Right cardiac atrium (tissue), 5 donors: Measurements from ENCODE around the gene ZC3H10. TPM values are rescaled to one million over a fixed set of nuclear protein-coding genes. Genes with fewer than 3 reads are reported as not detected.

Experiments used
- ATAC-seq, 2 donors: fragments of 200-7000 bp; cut with Tn5 transposase; one replicate each; pipeline versions ENCODE4 v1.8.0 to v1.9.1; 2020; ENCODE audit warnings: moderate library complexity in 2 of 2, mild to moderate bottlenecking in 1 of 2
- DNase-seq, 3 donors: peaks; one replicate each; pipeline ENCODE4 v3.0.0-alpha.2; 2020
- H3K27ac ChIP-seq: one replicate; pipeline ENCODE4 v1.5.1; 2013; ENCODE audit warnings: mild to moderate bottlenecking, low read length, control low read depth, moderate library complexity
- H3K27me3 ChIP-seq: one replicate; pipeline ENCODE4 v1.6.1; 2013; ENCODE audit not compliant: control insufficient read depth, insufficient read depth
- H3K4me1 ChIP-seq: one replicate; pipeline ENCODE4 v1.6.1; 2013; ENCODE audit warnings: low read length; ENCODE audit not compliant: control insufficient read depth, insufficient read depth
- H3K4me3 ChIP-seq: one replicate; pipeline ENCODE4 v1.5.1; 2013; ENCODE audit warnings: low read length, control low read depth
- H3K9me3 ChIP-seq: one replicate; pipeline ENCODE4 v1.6.1; 2013; ENCODE audit warnings: low read length; ENCODE audit not compliant: control insufficient read depth
- WGBS: extraction: QIAGEN DNeasy Blood & Tissue Kit; methylation state at CpG from one replicate; pipeline ENCODE4 v1.1.7; 2013; 5-methylcytosine and 5-hydroxymethylcytosine counted together
- intact Hi-C, 4 donors: fragments of 100-400 bp; cut with DNase I; formaldehyde crosslinking; loops; one replicate each; pipeline versions ENCODE4 v1.11.0 to v1.14.0; 2022 to 2023
- polyA plus RNA-seq: library from polyadenylated mRNA; stranded (reverse); fragments of 200-250 nt; gene quantifications from one replicate; pipeline ENCODE4 v1.2.3, GENCODE V29; 2013
- total RNA-seq, 4 donors: library from RNA; stranded (reverse); fragmentation: NEBNext Ultra II Directional; extraction: Animal tissue kit (Norgen Biotek cat#: 25700); gene quantifications; one replicate each; pipeline ENCODE4 v1.2.1, GENCODE V29; 2021
- donor health status: healthy with polysubstance abuse.
- donor health status: DM: no; HTN: yes; CAD: no.
- donor health status: DM: no; HTN: no; CAD: no.
- donor health status: DM: no; HTN: yes; CAD: no; lungs with severe emphysema.
- donor health status: DM: yes; HTN: yes; CAD: no.

Gene ZC3H10
- total and polyA plus RNA-seq, 5 donors = 2.7 to 8.6 (median 6.7) TPM

DNA sequence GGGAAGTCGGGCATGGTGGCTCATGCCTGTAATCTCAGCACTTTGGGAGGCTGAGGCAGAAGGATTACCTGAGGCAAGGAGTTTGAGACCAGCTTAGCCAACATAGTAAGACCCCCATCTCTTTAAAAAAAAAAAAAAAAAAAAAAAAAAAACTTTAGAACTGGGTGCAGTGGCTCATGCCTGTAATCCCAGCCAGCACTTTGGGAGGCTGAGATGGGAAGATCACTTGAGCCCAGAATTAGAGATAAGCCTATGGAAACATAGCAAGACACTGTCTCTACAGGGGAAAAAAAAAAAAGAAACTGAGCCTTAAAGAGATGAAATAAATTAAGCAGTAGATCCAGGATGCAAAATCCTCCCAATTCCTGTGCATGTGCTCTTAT lies 15.4 kb upstream of the ZC3H10 start:
- intact Hi-C loops = no loop called here
- no peaks in the 10 kb centered on the region for H3K9me3 ChIP-seq
- DNase-seq (no peak), ATAC-seq (no peak)
- H3K27me3 ChIP-seq = no peaks in the 10 kb centered on the region
- no peak overlapping the region for H3K4me3 ChIP-seq
- H3K27ac ChIP-seq = no peak overlapping the region
- H3K4me1 ChIP-seq = no peaks in the 10 kb centered on the region
- WGBS = 72% methylated on average over 1 of the region's 1 CpG

DNA sequence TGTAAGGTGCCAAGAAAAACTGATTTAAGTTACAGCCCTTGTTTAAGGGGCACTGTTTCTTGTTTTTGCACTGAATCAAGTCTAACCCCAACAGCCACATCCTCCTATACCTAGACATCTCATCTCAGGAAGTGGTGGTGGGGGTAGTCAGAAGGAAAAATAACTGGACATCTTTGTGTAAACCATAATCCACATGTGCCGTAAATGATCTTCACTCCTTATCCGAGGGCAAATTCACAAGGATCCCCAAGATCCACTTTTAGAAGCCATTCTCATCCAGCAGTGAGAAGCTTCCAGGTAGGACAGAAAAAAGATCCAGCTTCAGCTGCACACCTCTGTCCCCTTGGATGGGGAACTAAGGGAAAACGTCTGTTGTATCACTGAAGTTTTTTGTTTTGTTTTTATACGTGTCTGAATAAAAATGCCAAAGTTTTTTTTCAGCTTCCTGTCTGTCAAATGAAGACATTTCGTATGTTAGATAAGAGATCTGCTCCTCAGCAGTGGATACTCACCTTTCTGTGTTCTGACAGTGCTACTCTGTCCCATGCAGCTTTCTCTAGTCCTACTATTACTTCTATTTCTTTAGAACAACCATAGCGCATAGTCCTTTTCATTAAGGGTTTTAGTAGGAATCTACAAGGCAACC lies 14.9 kb upstream of the ZC3H10 start:
- intact Hi-C loops = no loop called here
- Histone ChIP-seq H3K27ac (no peak overlapping the region), H3K9me3 (no peaks in the 10 kb centered on the region), H3K4me3 (peak overlapping the region; percentile 83), H3K27me3 (no peaks in the 10 kb centered on the region), H3K4me1 (no peaks in the 10 kb centered on the region)
- ATAC-seq (no peak), DNase-seq (no peak)
- WGBS = 49% methylated on average over 6 of the region's 6 CpGs

DNA sequence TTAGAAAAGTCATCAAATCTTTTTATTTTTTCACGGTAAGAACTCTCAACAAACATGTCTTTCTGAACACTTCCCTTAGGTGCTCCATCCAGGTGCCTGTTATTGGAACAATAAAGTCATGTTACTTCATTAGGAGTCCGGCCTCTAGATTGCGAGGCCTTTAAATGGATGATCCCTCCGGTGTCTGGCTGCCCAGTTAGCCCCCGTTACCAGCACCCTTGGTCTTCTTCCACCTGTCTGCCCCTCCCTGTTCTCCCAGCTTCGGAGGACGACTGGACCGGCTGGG lies 14.3 kb upstream of the ZC3H10 start:
- H3K27ac ChIP-seq = peak overlapping the region; percentile 88
- intact Hi-C loops = no loop called here
- H3K4me1 ChIP-seq = no peaks in the 10 kb centered on the region
- no peaks in the 10 kb centered on the region for H3K9me3 ChIP-seq
- H3K27me3 ChIP-seq = no peaks in the 10 kb centered on the region
- WGBS = 2% methylated on average over 8 of the region's 8 CpGs
- no peak for ATAC-seq
- no peak for DNase-seq
- H3K4me3 ChIP-seq = peak overlapping the region; percentile 83

- under 1% methylated on average over 60 of the region's 60 CpGs for WGBS
- no peaks in the 10 kb centered on the region for H3K27me3 ChIP-seq
- intact Hi-C loops = no loop called here
- ATAC-seq (peak; percentile 98 to 99), DNase-seq (peak; percentile 99)
- no peaks in the 10 kb centered on the region for H3K9me3 ChIP-seq
- H3K4me3 ChIP-seq = peak within 1 kb of the TSS; percentile 83
- no peaks in the 10 kb centered on the region for H3K4me1 ChIP-seq
- H3K27ac ChIP-seq = peak within 1 kb of the TSS; percentile 88
Measured at GRCh38 chr12:56104109-56104814, 13.8 kb upstream of the ZC3H10 start, which contains the start of gene PA2G4. PA2G4 (plus strand) TSS chr12:56104559; CDS start chr12:56104738, 179 bp downstream.

- H3K4me3 ChIP-seq = peak overlapping the region; percentile 48
- ATAC-seq (peak; percentile 31 to 50), DNase-seq (peak; percentile 49 to 77 (median 52))
- H3K9me3 ChIP-seq = no peaks in the 10 kb centered on the region
- intact Hi-C loops = no loop called here
- no peaks in the 10 kb centered on the region for H3K4me1 ChIP-seq
- under 1% methylated on average over 40 of the region's 40 CpGs for WGBS
- H3K27me3 ChIP-seq = no peaks in the 10 kb centered on the region
- peak overlapping the region; percentile 84 for H3K27ac ChIP-seq
Measured at GRCh38 chr12:56104815-56105608, 13.1 kb upstream of the ZC3H10 start.

GRCh38 chr12:56105609-56105902 lies 12.5 kb upstream of the ZC3H10 start:
- no peaks in the 10 kb centered on the region for H3K4me1 ChIP-seq
- no peaks in the 10 kb centered on the region for H3K9me3 ChIP-seq
- DNase-seq = no peak
- H3K27ac ChIP-seq = no peak overlapping the region
- ATAC-seq = no peak
- H3K4me3 ChIP-seq = peak overlapping the region; percentile 48
- intact Hi-C loops = no loop called here
- H3K27me3 ChIP-seq = no peaks in the 10 kb centered on the region
- WGBS = 33% methylated on average over 2 of the region's 2 CpGs

GRCh38 chr12:56107242-56107641 lies 10.8 kb upstream of the ZC3H10 start:
- Histone ChIP-seq H3K27ac (no peak overlapping the region), H3K27me3 (no peaks in the 10 kb centered on the region), H3K9me3 (no peaks in the 10 kb centered on the region), H3K4me1 (no peaks in the 10 kb centered on the region), H3K4me3 (no peak overlapping the region)
- ATAC-seq (no peak), DNase-seq (no peak)
- 91% methylated on average over 3 of the region's 3 CpGs for WGBS
- intact Hi-C loops = no loop called here

- WGBS = 93% methylated on average over 5 of the region's 5 CpGs
- H3K27ac ChIP-seq = no peak overlapping the region
Measured at GRCh38 chr12:56110571-56110970, 7.5 kb upstream of the ZC3H10 start.

GRCh38 chr12:56114084-56114483 lies 4.0 kb upstream of the ZC3H10 start:
- no peaks in the 10 kb centered on the region for H3K27me3 ChIP-seq
- H3K4me1 ChIP-seq = peaks cover 6% of the 10 kb centered on the region
- no peaks in the 10 kb centered on the region for H3K9me3 ChIP-seq
- 92% methylated on average over 1 of the region's 1 CpG for WGBS
- no peak overlapping the region for H3K4me3 ChIP-seq
- DNase-seq = no peak
- no peak for ATAC-seq
- intact Hi-C loops = no loop called here
- H3K27ac ChIP-seq = no peak overlapping the region

More at GRCh38 chr12:56110571-56110970, 7.5 kb upstream of the ZC3H10 start:
- H3K4me1 ChIP-seq = peaks cover 2% of the 10 kb centered on the region
- H3K4me3 ChIP-seq = no peak overlapping the region
- no peak for ATAC-seq
- H3K9me3 ChIP-seq = no peaks in the 10 kb centered on the region
- no peaks in the 10 kb centered on the region for H3K27me3 ChIP-seq
- DNase-seq = no peak
- intact Hi-C loops = no loop called here

GRCh38 chr12:56115329-56115728 lies 2.7 kb upstream of the ZC3H10 start:
- H3K27ac ChIP-seq = no peak overlapping the region
- H3K9me3 ChIP-seq = no peaks in the 10 kb centered on the region
- DNase-seq = peak; percentile 47 to 77 (median 66)
- no peaks in the 10 kb centered on the region for H3K27me3 ChIP-seq
- peak overlapping the region; percentile 96 for H3K4me3 ChIP-seq
- H3K4me1 ChIP-seq = peaks cover 6% of the 10 kb centered on the region
- ATAC-seq = no peak
- WGBS = 31% methylated on average over 10 of the region's 10 CpGs
- intact Hi-C loops = loop anchor here in 1 of 4 donors (5.0 kb wide), 1 partner anchor 42 kb away; the partner anchor contains the start of gene MYL6
